GM19351 (cell line): Measurements from ENCODE around the gene FGR.

ENCODE experiments used
- ATAC-seq: cut with Tn5 transposase; IDR thresholded peaks from one replicate; pipeline ENCODE4 v1.9.1; 2021; ENCODE audit warnings: mild to moderate bottlenecking, moderate library complexity; ENCODE audit not compliant: unreplicated experiment

FGR gene

DNA sequence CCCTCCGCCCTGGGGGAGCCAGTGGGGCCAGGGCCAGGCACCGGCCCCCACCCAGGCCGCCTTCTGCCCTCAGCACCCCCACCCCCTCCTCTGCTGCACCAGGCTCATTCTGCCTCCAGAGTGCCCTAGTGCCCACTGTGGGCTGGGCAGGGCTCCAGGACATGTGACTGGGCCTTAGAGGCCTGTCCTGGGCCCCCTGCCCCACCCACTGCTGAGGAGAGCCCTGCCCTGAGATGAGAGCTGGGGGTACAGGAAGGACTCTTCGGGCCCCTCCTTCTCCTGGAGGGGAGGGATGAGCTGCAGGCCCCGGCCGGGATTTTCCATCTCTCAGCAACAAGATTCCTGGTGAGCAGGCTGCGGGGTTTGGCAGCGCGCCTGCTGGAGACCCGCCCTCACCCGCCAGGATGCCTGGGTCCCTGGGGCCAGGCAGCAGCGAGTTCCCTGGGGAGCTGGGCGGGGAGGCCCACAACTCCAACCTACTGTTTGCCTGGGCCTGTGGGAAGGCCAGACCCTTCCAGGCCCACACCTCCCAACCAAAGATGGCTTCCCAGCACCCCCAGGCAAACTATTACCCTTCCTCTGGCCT is 45.1 kb downstream of the FGR start:
- no peak for ATAC-seq

GRCh38 chr1:27589441-27589840 is 45.5 kb downstream of the FGR start:
- ATAC-seq = no peak

DNA sequence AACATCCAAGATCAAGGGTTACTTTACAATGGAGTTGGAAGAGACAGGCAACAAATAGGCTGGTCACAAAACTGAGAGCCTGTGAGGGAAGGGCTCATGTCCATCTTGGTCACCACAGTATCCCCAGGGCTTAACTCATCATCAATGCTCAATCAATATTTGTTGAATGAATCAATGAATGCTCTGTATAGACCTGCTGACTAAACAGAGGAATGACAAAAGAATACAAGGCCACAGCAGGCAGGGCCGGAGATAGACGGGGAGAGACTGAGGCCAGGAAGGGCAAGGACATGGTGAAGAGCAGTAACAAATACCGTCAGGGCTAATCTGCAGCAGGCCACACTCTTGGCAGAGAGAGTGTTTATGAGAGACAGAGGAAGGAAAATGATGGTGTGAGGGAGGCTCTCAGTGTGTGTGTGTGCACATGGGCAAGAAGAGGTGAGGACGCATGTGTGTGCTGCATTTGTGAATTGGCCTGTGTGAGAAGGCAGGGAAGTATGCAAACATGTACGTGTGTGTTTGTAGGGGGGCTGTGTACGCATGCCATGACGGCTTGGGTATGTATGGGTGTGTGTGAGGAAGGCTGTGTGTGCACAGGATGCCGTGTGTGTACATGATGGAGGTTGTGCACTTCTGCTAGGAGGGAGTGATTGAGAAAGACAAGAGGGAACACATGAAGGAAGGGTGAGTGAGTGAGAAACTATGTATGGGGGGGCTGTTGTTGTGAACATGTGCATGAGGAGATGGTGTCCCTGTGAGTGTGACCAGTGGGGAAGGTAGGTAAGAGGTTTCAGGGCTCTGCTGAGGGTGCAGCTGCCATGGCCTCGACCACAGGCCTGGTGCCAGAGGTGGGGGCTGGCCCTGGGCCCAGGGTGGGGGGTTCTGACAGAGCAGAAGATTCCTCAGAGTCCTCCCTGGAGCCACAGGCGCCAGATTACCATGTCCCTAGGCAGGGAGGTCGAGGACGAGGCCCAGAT is 46.4 kb downstream of the FGR start:
- ATAC-seq = no peak

DNA sequence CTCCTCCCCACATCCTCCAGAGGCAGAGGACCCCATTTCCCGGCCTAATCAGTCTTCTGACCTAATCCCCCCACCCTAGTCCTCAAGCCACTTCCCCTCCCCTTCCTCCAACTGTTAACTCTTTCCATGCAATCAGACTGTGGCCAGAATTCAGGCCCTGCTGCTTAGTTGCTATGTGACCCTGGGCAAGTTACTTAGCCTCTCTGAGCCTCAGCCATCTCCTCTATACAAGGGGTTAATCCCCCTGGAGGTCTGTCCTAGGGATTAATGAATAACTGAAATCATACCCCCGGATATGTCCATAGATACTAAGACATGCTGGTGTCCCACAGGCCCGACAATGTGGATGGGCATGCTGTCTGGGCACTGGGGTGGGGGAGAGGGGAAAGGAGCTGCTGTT is 49.3 kb downstream of the FGR start:
- no peak for ATAC-seq

- no peak for ATAC-seq
Measured at GRCh38 chr1:27584453-27584852, 50.5 kb downstream of the FGR start.

DNA sequence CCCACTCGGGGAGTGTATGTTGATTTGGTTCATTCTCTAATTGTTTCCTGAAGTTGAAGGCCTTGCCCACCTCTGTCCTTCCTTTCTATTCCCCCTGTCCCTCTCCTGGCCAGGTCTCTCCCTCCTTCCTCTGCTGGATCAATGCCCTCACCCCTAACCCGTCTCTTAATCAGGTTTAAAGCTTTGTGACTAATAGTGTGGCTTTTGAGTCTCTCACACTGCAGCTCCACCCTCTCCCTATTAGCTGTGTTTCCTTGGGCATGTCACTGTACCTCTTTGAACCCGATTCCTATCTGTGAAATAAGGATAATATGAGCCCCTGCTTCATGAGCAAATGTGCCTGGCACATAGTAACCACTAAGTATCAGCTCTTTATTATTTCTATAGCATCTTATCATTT is 51.5 kb downstream of the FGR start:
- ATAC-seq = no peak

GRCh38 chr1:27581823-27582243 is 53.2 kb downstream of the FGR start:
- no peak for ATAC-seq

- no peak for ATAC-seq
Measured at GRCh38 chr1:27577504-27578188, 57.3 kb downstream of the FGR start.

GRCh38 chr1:27576806-27577227 is 58.2 kb downstream of the FGR start:
- no peak for ATAC-seq

GRCh38 chr1:27575840-27576331 is 59.1 kb downstream of the FGR start:
- no peak for ATAC-seq

- no peak for ATAC-seq
Measured at GRCh38 chr1:27574871-27575831, 59.8 kb downstream of the FGR start.

DNA sequence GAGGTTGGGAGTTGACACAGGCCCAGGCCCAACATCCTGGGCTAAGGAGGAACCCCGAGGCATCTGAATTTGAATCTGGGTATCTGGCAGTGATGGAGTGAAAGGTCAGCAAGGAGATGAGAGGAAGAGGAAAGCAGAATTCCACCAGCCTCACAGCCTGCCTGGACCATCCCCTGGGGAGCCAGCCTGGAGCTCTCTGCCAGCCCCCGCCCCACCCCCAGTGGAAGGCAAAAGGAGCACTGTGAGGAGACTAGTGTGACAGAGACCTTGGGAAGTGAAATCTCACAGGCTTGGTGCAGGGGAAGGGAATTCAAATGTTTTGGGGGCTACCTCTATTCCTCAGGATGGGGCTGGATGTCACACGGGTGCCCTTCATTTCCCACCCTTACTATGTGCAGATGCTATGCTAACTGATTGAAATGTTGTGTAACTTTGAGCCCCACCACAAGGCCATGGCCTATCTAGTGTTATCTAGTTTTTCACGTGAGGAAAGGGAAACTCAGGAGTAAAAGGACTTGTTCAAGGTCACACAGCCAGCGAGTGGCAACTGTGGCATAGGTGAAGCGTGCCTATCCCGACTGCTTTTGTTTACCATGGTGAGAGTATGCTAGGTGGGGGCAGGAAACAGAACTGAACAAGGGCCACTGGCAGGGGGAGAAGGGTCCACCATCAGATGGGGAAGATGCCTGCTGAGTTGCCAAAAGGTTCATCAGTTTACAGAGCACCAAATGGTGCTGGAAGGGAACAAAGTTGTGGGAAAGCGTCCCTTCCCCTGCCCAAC is 60.8 kb downstream of the FGR start:
- no peak for ATAC-seq

DNA sequence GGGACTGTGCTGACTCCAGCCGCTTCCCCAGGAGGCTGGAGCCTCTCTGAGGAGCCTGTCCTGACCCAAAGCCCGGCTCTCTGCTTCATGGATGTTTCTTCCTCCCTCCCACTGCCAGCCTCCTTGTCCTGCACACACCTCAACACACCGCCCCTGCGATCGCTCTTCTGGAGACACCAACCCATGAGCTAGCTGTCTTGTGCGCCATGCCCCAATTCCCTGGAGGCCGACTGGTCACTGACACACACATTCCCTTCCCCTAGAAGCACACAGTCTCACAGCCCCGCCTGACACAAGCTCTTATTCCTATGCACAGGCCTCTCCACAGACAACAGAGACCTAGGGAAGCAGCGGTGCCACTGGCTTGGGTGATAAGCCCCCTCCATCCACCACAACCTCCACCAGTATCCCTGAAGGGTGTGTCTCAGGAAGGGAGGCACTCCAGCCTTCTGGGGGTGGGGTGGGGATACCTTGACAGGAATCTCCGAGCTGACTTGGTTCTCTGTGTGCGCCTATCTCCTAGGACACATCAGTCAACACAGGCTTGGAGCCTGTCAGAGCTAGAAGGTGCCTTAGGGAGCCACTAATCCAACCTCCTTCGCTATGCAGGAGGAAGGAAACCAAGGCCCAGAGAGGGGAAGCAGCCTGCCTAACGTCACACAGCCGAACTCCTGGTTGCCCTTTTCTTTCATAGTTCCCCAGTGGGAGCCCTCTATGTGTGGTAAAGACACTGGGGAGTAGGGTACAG is 62.1 kb downstream of the FGR start:
- ATAC-seq = no peak

DNA sequence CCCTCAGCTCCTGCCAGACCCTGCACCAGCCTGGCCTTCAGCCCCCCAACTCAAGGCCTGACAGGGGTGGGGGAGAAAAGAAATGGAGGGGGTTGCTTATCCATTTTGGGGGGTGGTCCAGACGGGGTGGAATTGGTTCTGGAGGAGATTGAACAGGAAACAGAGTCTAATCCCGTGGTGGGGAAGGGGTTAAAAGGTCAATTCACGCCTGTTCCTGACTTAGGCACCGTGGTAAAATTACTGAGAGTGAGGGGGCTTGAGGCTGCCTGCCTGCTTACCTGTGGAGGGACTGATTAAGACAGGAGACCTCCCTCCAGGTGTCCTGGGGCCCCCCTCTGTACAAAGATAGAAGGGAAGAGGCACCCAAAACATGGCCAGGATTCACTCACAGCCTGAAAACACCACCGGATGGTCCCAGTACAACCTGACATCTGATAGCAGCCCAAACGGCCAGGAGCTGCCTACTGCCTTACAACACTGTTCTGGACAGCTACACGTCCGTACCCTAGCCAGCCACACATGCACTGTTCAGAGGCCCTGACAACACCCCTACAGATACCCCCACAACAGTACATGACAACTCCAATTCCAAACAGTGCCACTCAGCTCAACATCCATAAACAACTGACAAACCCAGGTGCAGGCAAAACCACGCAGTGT is 62.8 kb downstream of the FGR start:
- ATAC-seq = no peak

GRCh38 chr1:27571439-27572018 is 63.5 kb downstream of the FGR start:
- ATAC-seq = no peak

DNA sequence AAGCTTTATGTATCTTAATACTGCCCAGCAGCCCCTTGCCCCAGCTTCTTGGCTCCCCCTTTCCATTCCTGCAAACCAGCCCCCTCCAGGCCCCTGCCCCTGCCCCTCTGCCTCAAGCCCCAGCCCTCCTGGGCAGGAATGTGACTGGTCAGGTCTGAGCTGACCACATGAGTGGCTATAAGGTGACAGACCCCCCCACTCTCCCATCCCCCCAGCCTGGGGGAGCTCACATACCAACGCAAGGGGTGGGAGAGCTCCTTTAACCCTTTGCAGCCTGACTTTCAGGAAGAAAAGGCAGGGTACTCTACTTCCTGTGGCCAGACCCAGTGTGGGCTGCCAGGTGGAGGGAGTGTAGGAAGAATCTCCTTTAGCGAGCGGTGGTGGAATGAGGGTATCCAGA is 64.2 kb downstream of the FGR start:
- ATAC-seq = no peak

DNA sequence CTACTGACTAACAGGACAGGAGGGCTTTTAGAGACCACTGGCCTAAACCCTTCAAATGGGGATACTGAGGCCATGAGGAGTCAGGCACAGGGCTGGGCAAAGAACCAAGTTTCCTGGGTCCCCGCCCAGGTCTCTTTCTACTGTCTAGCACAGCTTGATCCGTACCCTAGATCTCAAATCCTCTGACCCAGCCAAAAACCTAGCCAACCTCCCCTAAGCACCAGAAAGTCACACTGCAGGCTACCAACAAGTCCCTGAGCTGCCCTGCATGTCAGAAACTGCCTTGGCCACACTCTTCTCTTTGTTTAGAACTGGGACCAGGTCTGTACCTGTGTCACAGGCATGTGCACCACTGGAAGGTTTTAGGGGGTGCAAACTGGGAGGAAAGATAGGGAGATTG is 64.6 kb downstream of the FGR start:
- ATAC-seq = no peak
